Thyroid gland (tissue), 4 donors: ENCODE measurements around the gene AGXT2. TPM values are rescaled to one million over a fixed set of nuclear protein-coding genes. Genes with fewer than 3 reads are reported as not detected.
A peak's percentile ranks its signal among the peaks of the same experiment; 100 is the strongest.

Experiments
- DNase-seq, 2 donors: peaks; one replicate each; pipeline ENCODE4 v3.0.0-alpha.2; 2019
- H3K27ac ChIP-seq, 3 donors: fragments of 200-600 bp; sonication (generic); 1 replicate in 2 of 3; 2 replicates in 1 of 3; pipeline ENCODE4 v1.5.1; 2016 to 2019; ENCODE audit warnings: mild to moderate bottlenecking in 1 of 3, moderate library complexity in 1 of 3
- H3K27me3 ChIP-seq: fragments of 200-600 bp; sonication (generic); one replicate; pipeline ENCODE4 v1.5.1; 2019
- H3K36me3 ChIP-seq, 2 donors: fragments of 200-600 bp; sonication (generic); one replicate each; pipeline ENCODE4 v1.5.1; 2016 to 2019
- H3K4me1 ChIP-seq, 2 donors: fragments of 200-600 bp; sonication (generic); one replicate each; pipeline ENCODE4 v1.5.1; 2017 to 2019
- H3K4me3 ChIP-seq, 3 donors: fragments of 200-600 bp; sonication (generic); replicated peaks in 1 of 3; 1 replicate in 2 of 3; 2 replicates in 1 of 3; pipeline ENCODE4 v1.5.1; 2016; ENCODE audit warnings: mild to moderate bottlenecking in 1 of 3
- H3K9me3 ChIP-seq: fragments of 200-600 bp; sonication (generic); one replicate; pipeline ENCODE4 v1.5.1; 2017
- CTCF ChIP-seq, 6 experiments: fragments of 200-600 bp in 3 of 6; fragments of 450-650 bp in 3 of 6; sonication (generic) in 3 of 6; IDR thresholded peaks; one replicate each; pipeline ENCODE4 v1.5.1; 2016 to 2019; ENCODE audit warnings: antibody characterized with exemption in 6 of 6, mild to moderate bottlenecking in 2 of 6, inconsistent platforms in 1 of 6, moderate library complexity in 1 of 6
- POLR2A ChIP-seq, 2 donors: fragments of 450-650 bp; IDR thresholded peaks; one replicate each; pipeline ENCODE4 v1.6.1; 2017; ENCODE audit warnings: antibody characterized with exemption in 2 of 2, mild to moderate bottlenecking in 2 of 2, moderate library complexity in 1 of 2
- WGBS, 2 donors: methylation state at CpG; one replicate each; pipeline ENCODE4 v1.1.5; 2017; 5-methylcytosine and 5-hydroxymethylcytosine counted together
- intact Hi-C: fragments of 100-400 bp; cut with DNase I; formaldehyde crosslinking; loops from one replicate; pipeline ENCODE4 v1.15.1; 2023
- total RNA-seq, 4 donors: library from RNA; depleted of rRNA; stranded (reverse); fragments of >200 nt; gene quantifications; one replicate each; pipeline ENCODE4 v1.2.3, GENCODE V29; 2016

Gene AGXT2
- total RNA-seq, 4 donors from 2014 or later, result not detected

GRCh38 chr5:35058374-35058788, 10.6 kb upstream of the AGXT2 start:
- TF ChIP-seq POLR2A (IDR thresholded peaks at IDR 0.05) (no peak), CTCF (IDR thresholded peaks at IDR 0.05) (no peak)
- no peaks in the 10 kb centered on the region for H3K4me1 ChIP-seq
- no peak overlapping the region for H3K4me3 ChIP-seq
- H3K27me3 ChIP-seq, result no peaks in the 10 kb centered on the region
- no peak for DNase-seq
- WGBS, 2 donors, result 68 to 70% methylated on average over 3 of the region's 3 CpGs
- H3K27ac ChIP-seq, result no peak overlapping the region
- H3K36me3 ChIP-seq, result no peaks in the 10 kb centered on the region
- intact Hi-C loops, result no loop called here
- H3K9me3 ChIP-seq, result no peaks in the 10 kb centered on the region

GRCh38 chr5:35056686-35057085, 8.9 kb upstream of the AGXT2 start:
- Histone ChIP-seq H3K27ac (no peak overlapping the region), H3K4me3 (no peak overlapping the region), H3K27me3 (no peaks in the 10 kb centered on the region), H3K36me3 (no peaks in the 10 kb centered on the region), H3K9me3 (no peaks in the 10 kb centered on the region), H3K4me1 (no peaks in the 10 kb centered on the region)
- WGBS, 2 donors, result 30 to 36% methylated on average over 2 of the region's 2 CpGs
- no peak for TF ChIP-seq POLR2A (IDR thresholded peaks at IDR 0.05)
- TF ChIP-seq CTCF (IDR thresholded peaks at IDR 0.05), result no peak
- intact Hi-C loops, result no loop called here
- no peak for DNase-seq

- Histone ChIP-seq H3K27ac (no peak overlapping the region), H3K4me1 (no peaks in the 10 kb centered on the region), H3K36me3 (no peaks in the 10 kb centered on the region), H3K27me3 (no peaks in the 10 kb centered on the region), H3K4me3 (no peak overlapping the region), H3K9me3 (no peaks in the 10 kb centered on the region)
- intact Hi-C loops, result no loop called here
- WGBS, 2 donors, result 84 to 90% methylated on average over 4 of the region's 4 CpGs
- no peak for TF ChIP-seq CTCF (IDR thresholded peaks at IDR 0.05)
- no peak for TF ChIP-seq POLR2A (IDR thresholded peaks at IDR 0.05)
- DNase-seq, result no peak
Observed at GRCh38 chr5:35052838-35053237, 5.1 kb upstream of the AGXT2 start.

- no peak for DNase-seq
- 91 to 93% methylated on average over 3 of the region's 3 CpGs for WGBS, 2 donors
- intact Hi-C loops, result no loop called here
- H3K27me3 ChIP-seq, result no peaks in the 10 kb centered on the region
- TF ChIP-seq CTCF (IDR thresholded peaks at IDR 0.05) (no peak), POLR2A (IDR thresholded peaks at IDR 0.05) (no peak)
- no peaks in the 10 kb centered on the region for H3K9me3 ChIP-seq
- no peaks in the 10 kb centered on the region for H3K36me3 ChIP-seq
- no peaks in the 10 kb centered on the region for H3K4me1 ChIP-seq
- H3K4me3 ChIP-seq, result no peak overlapping the region
- H3K27ac ChIP-seq, result no peak overlapping the region
Observed at GRCh38 chr5:35050541-35051126, 2.9 kb upstream of the AGXT2 start.

- TF ChIP-seq POLR2A (IDR thresholded peaks at IDR 0.05), result no peak
- TF ChIP-seq CTCF (IDR thresholded peaks at IDR 0.05), result no peak
- Histone ChIP-seq H3K27ac (no peak overlapping the region), H3K4me3 (no peak overlapping the region), H3K4me1 (no peaks in the 10 kb centered on the region), H3K27me3 (no peaks in the 10 kb centered on the region), H3K9me3 (no peaks in the 10 kb centered on the region), H3K36me3 (no peaks in the 10 kb centered on the region)
- intact Hi-C loops, result no loop called here
- DNase-seq, result peak; percentile 2 to 11
- 7 to 20% methylated on average over 1 of the region's 1 CpG for WGBS, 2 donors
Observed at GRCh38 chr5:35048910-35049309, 1.2 kb upstream of the AGXT2 start.
